ENCODE results near the gene ZIM2.

ZIM2 gene

GRCh38 chr19:56808717-56809392 is 31.7 kb downstream of the ZIM2 start:
- no peaks in the 10 kb centered on the region for H3K79me2 ChIP-seq (ENCODE audit: control insufficient read depth, insufficient read depth, low read length, unreplicated experiment)
- H3K36me3 ChIP-seq (ENCODE audit: insufficient read depth, low read length): no peaks in the 10 kb centered on the region
- H2AFZ ChIP-seq (ENCODE audit: low read length, unreplicated experiment): no peak overlapping the region
- no peak overlapping the region for H3K4me3 ChIP-seq (ENCODE audit: low read depth, low read length)
- H3K27me3 ChIP-seq (ENCODE audit: insufficient read depth, low read length): no peaks in the 10 kb centered on the region
- no peak overlapping the region for H3K27ac ChIP-seq (ENCODE audit: low read depth, low read length)
- H3K4me1 ChIP-seq (ENCODE audit: control insufficient read depth, insufficient read depth, low read length, unreplicated experiment): no peaks in the 10 kb centered on the region

- Histone ChIP-seq H3K27ac (ENCODE audit: low read depth, low read length) (no peak overlapping the region), H3K4me3 (ENCODE audit: low read depth, low read length) (no peak overlapping the region), H3K4me1 (ENCODE audit: control insufficient read depth, insufficient read depth, low read length, unreplicated experiment) (no peaks in the 10 kb centered on the region), H3K36me3 (ENCODE audit: insufficient read depth, low read length) (no peaks in the 10 kb centered on the region), H2AFZ (ENCODE audit: low read length, unreplicated experiment) (no peak overlapping the region), H3K79me2 (ENCODE audit: control insufficient read depth, insufficient read depth, low read length, unreplicated experiment) (no peaks in the 10 kb centered on the region), H3K27me3 (ENCODE audit: insufficient read depth, low read length) (no peaks in the 10 kb centered on the region)
These were observed 33.9 kb downstream of the ZIM2 start for GRCh38 chr19:56806639-56807038.

GRCh38 chr19:56778351-56778750 is 62.2 kb downstream of the ZIM2 start:
- Histone ChIP-seq H2AFZ (ENCODE audit: low read length, unreplicated experiment) (no peak overlapping the region), H3K79me2 (ENCODE audit: control insufficient read depth, insufficient read depth, low read length, unreplicated experiment) (no peaks in the 10 kb centered on the region), H3K36me3 (ENCODE audit: insufficient read depth, low read length) (no peaks in the 10 kb centered on the region), H3K4me1 (ENCODE audit: control insufficient read depth, insufficient read depth, low read length, unreplicated experiment) (no peaks in the 10 kb centered on the region), H3K27ac (ENCODE audit: low read depth, low read length) (no peak overlapping the region), H3K27me3 (ENCODE audit: insufficient read depth, low read length) (no peaks in the 10 kb centered on the region), H3K4me3 (ENCODE audit: low read depth, low read length) (no peak overlapping the region)

GRCh38 chr19:56769650-56770049 is 70.9 kb downstream of the ZIM2 start:
- Histone ChIP-seq H3K27me3 (ENCODE audit: insufficient read depth, low read length) (no peaks in the 10 kb centered on the region), H3K27ac (ENCODE audit: low read depth, low read length) (no peak overlapping the region), H3K4me3 (ENCODE audit: low read depth, low read length) (no peak overlapping the region), H3K36me3 (ENCODE audit: insufficient read depth, low read length) (no peaks in the 10 kb centered on the region), H3K4me1 (ENCODE audit: control insufficient read depth, insufficient read depth, low read length, unreplicated experiment) (no peaks in the 10 kb centered on the region), H3K79me2 (ENCODE audit: control insufficient read depth, insufficient read depth, low read length, unreplicated experiment) (no peaks in the 10 kb centered on the region), H2AFZ (ENCODE audit: low read length, unreplicated experiment) (no peak overlapping the region)

GRCh38 chr19:56765137-56765536 is 75.4 kb downstream of the ZIM2 start:
- no peaks in the 10 kb centered on the region for H3K27me3 ChIP-seq (ENCODE audit: insufficient read depth, low read length)

DNA sequence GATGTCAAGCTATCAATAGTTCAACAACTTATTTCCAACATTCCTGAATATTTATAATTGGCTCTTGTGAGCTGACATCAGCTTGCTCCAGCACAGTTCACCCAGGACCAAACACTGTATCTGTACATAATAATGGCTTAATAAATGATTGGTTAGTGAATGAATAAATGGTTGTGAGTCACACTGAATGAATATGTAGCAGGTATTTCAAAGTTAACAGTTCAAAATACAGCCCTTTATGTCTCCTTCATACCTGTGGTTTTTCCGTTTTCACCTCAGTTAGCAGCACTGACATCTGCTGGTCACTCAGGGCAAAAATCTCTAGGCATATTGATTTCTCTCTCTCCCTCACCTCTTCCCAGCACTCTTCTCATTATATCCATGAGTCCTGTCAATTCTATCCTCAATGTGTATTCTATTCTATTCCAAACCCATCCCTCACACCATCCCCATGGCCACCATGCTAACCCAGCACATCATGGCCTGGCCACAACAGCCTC is 76.3 kb downstream of the ZIM2 start:
- Histone ChIP-seq H3K36me3 (ENCODE audit: insufficient read depth, low read length) (no peaks in the 10 kb centered on the region), H3K27me3 (ENCODE audit: insufficient read depth, low read length) (no peaks in the 10 kb centered on the region), H3K27ac (ENCODE audit: low read depth, low read length) (no peak overlapping the region), H2AFZ (ENCODE audit: low read length, unreplicated experiment) (no peak overlapping the region), H3K79me2 (ENCODE audit: control insufficient read depth, insufficient read depth, low read length, unreplicated experiment) (no peaks in the 10 kb centered on the region), H3K4me1 (ENCODE audit: control insufficient read depth, insufficient read depth, low read length, unreplicated experiment) (no peaks in the 10 kb centered on the region), H3K4me3 (ENCODE audit: low read depth, low read length) (no peak overlapping the region)

More at GRCh38 chr19:56765137-56765536, 75.4 kb downstream of the ZIM2 start:
- Histone ChIP-seq H3K79me2 (ENCODE audit: control insufficient read depth, insufficient read depth, low read length, unreplicated experiment) (no peaks in the 10 kb centered on the region), H3K27ac (ENCODE audit: low read depth, low read length) (no peak overlapping the region), H2AFZ (ENCODE audit: low read length, unreplicated experiment) (peak overlapping the region; percentile 38), H3K36me3 (ENCODE audit: insufficient read depth, low read length) (no peaks in the 10 kb centered on the region), H3K4me1 (ENCODE audit: control insufficient read depth, insufficient read depth, low read length, unreplicated experiment) (no peaks in the 10 kb centered on the region), H3K4me3 (ENCODE audit: low read depth, low read length) (peak overlapping the region; percentile 78)

DNA sequence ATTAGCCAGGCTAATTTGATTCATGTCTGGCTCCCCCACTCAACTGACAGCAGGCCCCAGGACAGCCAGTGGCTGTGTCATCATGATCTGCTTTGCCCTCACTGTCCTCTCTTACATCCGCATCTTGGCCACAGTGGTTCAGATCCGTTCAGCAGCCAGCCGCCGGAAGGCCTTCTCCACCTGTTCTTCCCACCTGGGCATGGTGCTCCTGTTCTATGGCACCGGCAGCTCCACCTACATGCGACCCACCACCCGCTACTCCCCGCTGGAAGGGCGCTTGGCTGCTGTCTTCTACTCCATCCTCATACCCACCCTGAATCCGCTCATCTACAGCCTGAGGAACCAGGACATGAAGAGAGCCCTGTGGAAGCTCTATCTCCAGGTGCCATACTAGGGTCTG is 79.7 kb downstream of the ZIM2 start:
- no peaks in the 10 kb centered on the region for H3K27me3 ChIP-seq (ENCODE audit: insufficient read depth, low read length)
- no peaks in the 10 kb centered on the region for H3K36me3 ChIP-seq (ENCODE audit: insufficient read depth, low read length)
- no peak overlapping the region for H3K4me3 ChIP-seq (ENCODE audit: low read depth, low read length)
- no peak overlapping the region for H3K27ac ChIP-seq (ENCODE audit: low read depth, low read length)
- H3K79me2 ChIP-seq (ENCODE audit: control insufficient read depth, insufficient read depth, low read length, unreplicated experiment): no peaks in the 10 kb centered on the region
- no peak overlapping the region for H2AFZ ChIP-seq (ENCODE audit: low read length, unreplicated experiment)
- H3K4me1 ChIP-seq (ENCODE audit: control insufficient read depth, insufficient read depth, low read length, unreplicated experiment): no peaks in the 10 kb centered on the region

DNA sequence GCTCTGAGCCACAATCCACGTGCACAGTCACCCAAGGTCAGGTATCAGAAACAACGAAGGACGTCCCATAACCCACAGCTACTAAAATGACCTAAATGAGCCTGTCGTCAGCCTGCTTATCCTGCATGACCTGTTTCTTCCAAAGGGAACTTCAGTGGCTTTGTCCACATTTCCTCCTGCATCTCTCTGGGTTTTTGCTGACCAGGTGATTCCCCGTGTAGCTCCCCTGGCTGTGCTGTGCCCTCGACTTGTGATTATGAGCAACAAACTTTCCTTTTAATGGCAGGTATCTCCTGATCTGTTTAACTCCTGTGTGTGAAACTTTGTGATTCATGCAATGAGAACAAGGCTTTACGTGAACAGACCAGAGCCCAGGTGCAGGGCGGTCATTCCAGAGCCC is 81.0 kb downstream of the ZIM2 start:
- Histone ChIP-seq H2AFZ (ENCODE audit: low read length, unreplicated experiment) (no peak overlapping the region), H3K4me3 (ENCODE audit: low read depth, low read length) (no peak overlapping the region), H3K36me3 (ENCODE audit: insufficient read depth, low read length) (no peaks in the 10 kb centered on the region), H3K27ac (ENCODE audit: low read depth, low read length) (no peak overlapping the region), H3K79me2 (ENCODE audit: control insufficient read depth, insufficient read depth, low read length, unreplicated experiment) (no peaks in the 10 kb centered on the region), H3K27me3 (ENCODE audit: insufficient read depth, low read length) (no peaks in the 10 kb centered on the region), H3K4me1 (ENCODE audit: control insufficient read depth, insufficient read depth, low read length, unreplicated experiment) (no peaks in the 10 kb centered on the region)

DNA sequence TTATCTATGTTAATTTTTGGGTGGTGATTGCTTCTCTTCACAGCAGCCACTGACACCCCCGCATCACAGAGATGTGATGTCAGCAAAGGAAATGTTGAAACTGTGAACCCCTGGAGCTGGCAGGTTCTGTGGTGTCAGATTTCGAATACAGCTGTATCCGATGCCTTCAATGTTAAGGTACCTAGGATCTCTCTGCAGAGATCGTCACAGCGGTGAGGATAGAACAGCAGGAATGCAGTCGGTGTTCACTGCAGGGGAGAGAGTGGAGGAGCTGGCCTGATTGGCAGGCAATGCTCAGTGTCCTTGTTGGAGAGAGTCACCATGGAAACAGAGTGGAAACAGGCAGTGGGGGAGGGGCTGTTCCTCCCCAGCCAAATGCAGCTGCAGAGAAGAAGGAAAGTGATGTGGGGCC is 89.4 kb downstream of the ZIM2 start:
- H3K27me3 ChIP-seq (ENCODE audit: insufficient read depth, low read length): no peaks in the 10 kb centered on the region
- no peak overlapping the region for H2AFZ ChIP-seq (ENCODE audit: low read length, unreplicated experiment)
- H3K79me2 ChIP-seq (ENCODE audit: control insufficient read depth, insufficient read depth, low read length, unreplicated experiment): no peaks in the 10 kb centered on the region
- H3K4me1 ChIP-seq (ENCODE audit: control insufficient read depth, insufficient read depth, low read length, unreplicated experiment): no peaks in the 10 kb centered on the region
- H3K36me3 ChIP-seq (ENCODE audit: insufficient read depth, low read length): no peaks in the 10 kb centered on the region
- H3K4me3 ChIP-seq (ENCODE audit: low read depth, low read length): no peak overlapping the region
- no peak overlapping the region for H3K27ac ChIP-seq (ENCODE audit: low read depth, low read length)

GRCh38 chr19:56750658-56751057 is 89.9 kb downstream of the ZIM2 start:
- Histone ChIP-seq H3K27me3 (ENCODE audit: insufficient read depth, low read length) (no peaks in the 10 kb centered on the region), H3K4me1 (ENCODE audit: control insufficient read depth, insufficient read depth, low read length, unreplicated experiment) (no peaks in the 10 kb centered on the region), H3K27ac (ENCODE audit: low read depth, low read length) (no peak overlapping the region), H3K4me3 (ENCODE audit: low read depth, low read length) (no peak overlapping the region), H2AFZ (ENCODE audit: low read length, unreplicated experiment) (no peak overlapping the region), H3K36me3 (ENCODE audit: insufficient read depth, low read length) (no peaks in the 10 kb centered on the region), H3K79me2 (ENCODE audit: control insufficient read depth, insufficient read depth, low read length, unreplicated experiment) (no peaks in the 10 kb centered on the region)

DNA sequence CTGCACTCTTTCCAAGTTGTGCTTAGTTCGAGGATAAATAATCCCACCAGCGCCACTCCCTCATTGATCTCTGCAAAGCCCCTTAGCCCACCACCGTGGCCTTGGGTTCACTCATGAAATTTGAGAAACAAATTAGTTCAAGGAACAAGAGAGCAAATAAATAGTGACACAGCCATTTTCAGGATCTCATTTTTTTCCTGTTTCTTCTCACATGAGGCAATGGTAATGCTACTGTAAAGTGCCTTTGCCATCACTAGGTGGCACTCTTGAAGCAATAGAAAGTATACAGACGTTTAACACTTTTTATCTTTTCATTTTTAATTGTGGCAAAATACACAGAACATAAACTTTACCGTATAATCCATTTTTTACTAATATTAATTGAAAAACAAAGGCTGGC is 92.1 kb downstream of the ZIM2 start:
- Histone ChIP-seq H3K4me3 (ENCODE audit: low read depth, low read length) (no peak overlapping the region), H3K27ac (ENCODE audit: low read depth, low read length) (no peak overlapping the region), H3K79me2 (ENCODE audit: control insufficient read depth, insufficient read depth, low read length, unreplicated experiment) (no peaks in the 10 kb centered on the region), H3K36me3 (ENCODE audit: insufficient read depth, low read length) (no peaks in the 10 kb centered on the region), H3K4me1 (ENCODE audit: control insufficient read depth, insufficient read depth, low read length, unreplicated experiment) (no peaks in the 10 kb centered on the region), H3K27me3 (ENCODE audit: insufficient read depth, low read length) (no peaks in the 10 kb centered on the region), H2AFZ (ENCODE audit: low read length, unreplicated experiment) (no peak overlapping the region)

All from ACC112 (cell line).